ENCODE measurements around the gene SCN8A. TPM values are rescaled to one million over a fixed set of nuclear protein-coding genes. Genes with fewer than 3 reads are reported as not detected.
"Not testable (repeated sequence)": the region's sequence is repeated elsewhere in the genome, so short reads cannot be mapped to it uniquely, and the experiment has no call there.

Gene SCN8A
- total and polyA plus RNA-seq, 12 donors: 0.01 to 1.6 (median 0.35) TPM; not detected in 1

GRCh38 chr12:51593539-51593938, 2.5 kb downstream of the SCN8A start:
- Histone ChIP-seq H3K27ac (no peak overlapping the region), H3K36me3 (no peaks in the 10 kb centered on the region), H3K9me3 (no peaks in the 10 kb centered on the region), H3K4me3 (no peak overlapping the region), H3K27me3 (peaks cover 0 to 77% (median 25%) of the 10 kb centered on the region in 7 donors), H3K4me1 (peaks cover 0 to 12% (median 10%) of the 10 kb centered on the region in 9 donors)
- 5 to 6% methylated on average over 5 of the region's 5 CpGs for WGBS, 2 donors
- ATAC-seq (no peak), DNase-seq (peak in 1 of 2 donors; percentile 37)
- intact Hi-C loops (cut with DNase I): no loop called here
- TF ChIP-seq CTCF (IDR thresholded peaks at IDR 0.05): no peak

- no peaks in the 10 kb centered on the region for H3K4me1 ChIP-seq
- intact Hi-C loops (cut with DNase I): no loop called here
- H3K27me3 ChIP-seq: peaks cover 0 to 45% (median 8%) of the 10 kb centered on the region in 7 donors
- H3K9me3 ChIP-seq: no peaks in the 10 kb centered on the region
- WGBS, 2 donors: 55 to 67% methylated on average over 4 of the region's 4 CpGs
- no peak for TF ChIP-seq CTCF (IDR thresholded peaks at IDR 0.05)
- H3K4me3 ChIP-seq: no peak overlapping the region
- DNase-seq: no peak
- ATAC-seq: no peak
- no peaks in the 10 kb centered on the region for H3K36me3 ChIP-seq
- H3K27ac ChIP-seq: no peak overlapping the region
Observed at GRCh38 chr12:51598156-51598555, 7.1 kb downstream of the SCN8A start.

- DNase-seq (no peak), ATAC-seq (no peak)
- intact Hi-C loops (cut with DNase I): no loop called here
Observed at GRCh38 chr12:51600721-51601120, 9.7 kb downstream of the SCN8A start.

GRCh38 chr12:51601241-51601640, 10.2 kb downstream of the SCN8A start:
- Histone ChIP-seq H3K27me3 (peaks cover 0 to 26% (median 0%) of the 10 kb centered on the region in 7 donors), H3K4me3 (no peak overlapping the region), H3K27ac (no peak overlapping the region), H3K9me3 (peaks cover 0 to 2% (median 0%) of the 10 kb centered on the region in 11 donors), H3K36me3 (no peaks in the 10 kb centered on the region), H3K4me1 (no peaks in the 10 kb centered on the region)
- TF ChIP-seq CTCF (IDR thresholded peaks at IDR 0.05): no peak
- DNase-seq (no peak), ATAC-seq (no peak)
- intact Hi-C loops (cut with DNase I): no loop called here

More at GRCh38 chr12:51600721-51601120, 9.7 kb downstream of the SCN8A start:
- Histone ChIP-seq H3K27me3 (peaks cover 0 to 26% (median 0%) of the 10 kb centered on the region in 7 donors), H3K4me3 (no peak overlapping the region), H3K27ac (no peak overlapping the region), H3K36me3 (no peaks in the 10 kb centered on the region), H3K4me1 (no peaks in the 10 kb centered on the region), H3K9me3 (no peaks in the 10 kb centered on the region)
- WGBS, 2 donors: 76 to 86% methylated on average over 1 of the region's 1 CpG
- TF ChIP-seq CTCF (IDR thresholded peaks at IDR 0.05): no peak

- H3K27me3 ChIP-seq; H3K36me3 ChIP-seq; DNase-seq; H3K4me3 ChIP-seq; H3K27ac ChIP-seq; ATAC-seq; intact Hi-C loops (cut with DNase I); H3K4me1 ChIP-seq: not testable (repeated sequence)
- WGBS, 2 donors: 91% methylated on average over 1 of the region's 1 CpG
- peaks cover 0 to 11% (median 0%) of the 10 kb centered on the region in 11 donors for H3K9me3 ChIP-seq
Observed at GRCh38 chr12:51605896-51606295, 14.9 kb downstream of the SCN8A start.

GRCh38 chr12:51607197-51607596, 16.2 kb downstream of the SCN8A start:
- peaks cover 0 to 11% (median 0%) of the 10 kb centered on the region in 11 donors for H3K9me3 ChIP-seq
- H3K4me3 ChIP-seq; intact Hi-C loops (cut with DNase I); H3K36me3 ChIP-seq; DNase-seq; H3K27me3 ChIP-seq; H3K27ac ChIP-seq; H3K4me1 ChIP-seq; ATAC-seq: not testable (repeated sequence)
- WGBS, 2 donors: 86 to 93% methylated on average over 2 of the region's 2 CpGs

Data from heart right ventricle (tissue), 16 donors.